ENCODE measurements around the gene SEC11A. TPM values are rescaled to one million over a fixed set of nuclear protein-coding genes. Genes with fewer than 3 reads are reported as not detected.

SEC11A gene
- total and polyA plus RNA-seq, 2 donors: 120 to 158 TPM

- Histone ChIP-seq H3K4me3 (ENCODE audit: low read length in 2 of 2) (no peak overlapping the region), H3K36me3 (ENCODE audit: control insufficient read depth in 2 of 2, insufficient read depth in 2 of 2, low read length in 1 of 2) (peaks cover 19 to 51% of the 10 kb centered on the region in 2 donors), H3K27ac (ENCODE audit: low read depth in 1 of 2, low read length in 1 of 2) (no peak overlapping the region), H3K4me1 (ENCODE audit: control insufficient read depth in 2 of 2, insufficient read depth in 2 of 2, low read length in 2 of 2) (no peaks in the 10 kb centered on the region), H3K27me3 (ENCODE audit: control insufficient read depth in 2 of 2, insufficient read depth in 1 of 2, low read length in 1 of 2) (no peaks in the 10 kb centered on the region), H3K9me3 (ENCODE audit: control insufficient read depth in 2 of 2, insufficient read depth in 1 of 2, low read length in 1 of 2) (no peaks in the 10 kb centered on the region)
- DNase-seq (ENCODE audit: low read depth in 6 of 9, low spot score in 9 of 9): no peak
- WGBS: 94% methylated on average over 3 of the region's 3 CpGs
These were observed 34.1 kb downstream of the SEC11A start for GRCh38 chr15:84681831-84682230.

- H3K36me3 ChIP-seq (ENCODE audit: control insufficient read depth in 2 of 2, insufficient read depth in 2 of 2, low read length in 1 of 2): peaks cover 37 to 52% of the 10 kb centered on the region in 2 donors
- H3K4me3 ChIP-seq (ENCODE audit: low read length in 2 of 2): no peak overlapping the region
- H3K4me1 ChIP-seq (ENCODE audit: control insufficient read depth in 2 of 2, insufficient read depth in 2 of 2, low read length in 2 of 2): no peaks in the 10 kb centered on the region
- no peak for DNase-seq (ENCODE audit: low read depth in 6 of 9, low spot score in 9 of 9)
- no peaks in the 10 kb centered on the region for H3K27me3 ChIP-seq (ENCODE audit: control insufficient read depth in 2 of 2, insufficient read depth in 1 of 2, low read length in 1 of 2)
- no peaks in the 10 kb centered on the region for H3K9me3 ChIP-seq (ENCODE audit: control insufficient read depth in 2 of 2, insufficient read depth in 1 of 2, low read length in 1 of 2)
- no peak overlapping the region for H3K27ac ChIP-seq (ENCODE audit: low read depth in 1 of 2, low read length in 1 of 2)
These were observed 44.7 kb downstream of the SEC11A start for GRCh38 chr15:84671211-84671610.

DNA sequence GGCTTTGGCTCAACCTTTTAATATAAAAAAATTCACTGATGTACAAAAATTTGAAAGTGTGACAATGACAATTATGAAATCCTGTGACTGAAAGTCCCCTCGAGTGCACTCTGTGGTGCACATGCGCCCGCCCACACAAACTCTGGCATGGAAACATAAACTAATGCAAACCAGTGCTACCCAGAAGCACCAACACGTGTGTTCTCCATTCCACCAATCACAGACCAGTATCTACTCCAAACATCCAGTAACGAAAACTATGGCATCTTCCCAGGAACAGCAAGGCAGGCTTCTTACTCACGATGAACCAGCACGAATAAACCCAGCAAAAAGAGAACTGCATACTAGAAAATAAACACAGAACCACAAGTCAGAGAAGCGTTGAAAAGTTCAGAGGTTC, 46.2 kb downstream of the SEC11A start:
- Histone ChIP-seq H3K27ac (ENCODE audit: low read depth in 1 of 2, low read length in 1 of 2) (no peak overlapping the region), H3K9me3 (ENCODE audit: control insufficient read depth in 2 of 2, insufficient read depth in 1 of 2, low read length in 1 of 2) (no peaks in the 10 kb centered on the region), H3K27me3 (ENCODE audit: control insufficient read depth in 2 of 2, insufficient read depth in 1 of 2, low read length in 1 of 2) (no peaks in the 10 kb centered on the region), H3K36me3 (ENCODE audit: control insufficient read depth in 2 of 2, insufficient read depth in 2 of 2, low read length in 1 of 2) (peaks cover 45 to 52% of the 10 kb centered on the region in 2 donors), H3K4me3 (ENCODE audit: low read length in 2 of 2) (no peak overlapping the region), H3K4me1 (ENCODE audit: control insufficient read depth in 2 of 2, insufficient read depth in 2 of 2, low read length in 2 of 2) (no peaks in the 10 kb centered on the region)
- 95% methylated on average over 8 of the region's 8 CpGs for WGBS
- no peak for DNase-seq (ENCODE audit: low read depth in 6 of 9, low spot score in 9 of 9)

GRCh38 chr15:84668221-84668982, 47.5 kb downstream of the SEC11A start:
- Histone ChIP-seq H3K27ac (ENCODE audit: low read depth in 1 of 2, low read length in 1 of 2) (no peak overlapping the region), H3K4me3 (ENCODE audit: low read length in 2 of 2) (no peak overlapping the region), H3K4me1 (ENCODE audit: control insufficient read depth in 2 of 2, insufficient read depth in 2 of 2, low read length in 2 of 2) (no peaks in the 10 kb centered on the region), H3K36me3 (ENCODE audit: control insufficient read depth in 2 of 2, insufficient read depth in 2 of 2, low read length in 1 of 2) (peaks cover 37 to 51% of the 10 kb centered on the region in 2 donors), H3K27me3 (ENCODE audit: control insufficient read depth in 2 of 2, insufficient read depth in 1 of 2, low read length in 1 of 2) (no peaks in the 10 kb centered on the region), H3K9me3 (ENCODE audit: control insufficient read depth in 2 of 2, insufficient read depth in 1 of 2, low read length in 1 of 2) (no peaks in the 10 kb centered on the region)
- WGBS: 99% methylated on average over 3 of the region's 3 CpGs
- no peak for DNase-seq (ENCODE audit: low read depth in 6 of 9, low spot score in 9 of 9)

- Histone ChIP-seq H3K4me1 (ENCODE audit: control insufficient read depth in 2 of 2, insufficient read depth in 2 of 2, low read length in 2 of 2) (no peaks in the 10 kb centered on the region), H3K27ac (ENCODE audit: low read depth in 1 of 2, low read length in 1 of 2) (no peak overlapping the region), H3K27me3 (ENCODE audit: control insufficient read depth in 2 of 2, insufficient read depth in 1 of 2, low read length in 1 of 2) (no peaks in the 10 kb centered on the region), H3K4me3 (ENCODE audit: low read length in 2 of 2) (no peak overlapping the region), H3K9me3 (ENCODE audit: control insufficient read depth in 2 of 2, insufficient read depth in 1 of 2, low read length in 1 of 2) (no peaks in the 10 kb centered on the region), H3K36me3 (ENCODE audit: control insufficient read depth in 2 of 2, insufficient read depth in 2 of 2, low read length in 1 of 2) (peaks cover 30 to 46% of the 10 kb centered on the region in 2 donors)
- 95% methylated on average over 2 of the region's 2 CpGs for WGBS
- DNase-seq (ENCODE audit: low read depth in 6 of 9, low spot score in 9 of 9): no peak
These were observed 49.6 kb downstream of the SEC11A start for GRCh38 chr15:84666373-84666772.

DNA sequence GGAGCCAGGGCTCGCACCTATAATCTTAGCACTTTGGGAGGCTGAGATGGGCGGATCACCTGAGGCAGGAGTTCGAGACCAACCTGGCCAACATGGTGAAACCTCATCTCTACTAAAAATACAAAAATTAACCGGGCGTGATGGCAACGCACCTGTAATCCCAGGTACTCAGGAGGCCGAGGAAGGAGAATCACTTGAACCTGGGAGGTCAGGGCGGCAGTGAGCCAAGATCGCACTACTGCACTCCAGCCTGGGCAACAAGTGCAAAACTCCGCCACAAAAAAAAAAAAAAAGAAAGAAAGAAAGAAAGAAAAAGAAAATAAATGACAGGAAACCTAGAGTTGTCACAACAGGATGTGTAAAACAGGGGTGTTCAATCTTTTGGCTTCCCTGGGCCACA, 54.9 kb downstream of the SEC11A start:
- no peak for DNase-seq (ENCODE audit: low read depth in 6 of 9, low spot score in 9 of 9)
- H3K27ac ChIP-seq (ENCODE audit: low read depth in 1 of 2, low read length in 1 of 2): no peak overlapping the region
- peaks cover 11 to 15% of the 10 kb centered on the region in 2 donors for H3K36me3 ChIP-seq (ENCODE audit: control insufficient read depth in 2 of 2, insufficient read depth in 2 of 2, low read length in 1 of 2)
- H3K4me1 ChIP-seq (ENCODE audit: control insufficient read depth in 2 of 2, insufficient read depth in 2 of 2, low read length in 2 of 2): peaks cover 11 to 16% of the 10 kb centered on the region in 2 donors
- H3K4me3 ChIP-seq (ENCODE audit: low read length in 2 of 2): no peak overlapping the region
- peaks cover 0 to 6% of the 10 kb centered on the region in 2 donors for H3K27me3 ChIP-seq (ENCODE audit: control insufficient read depth in 2 of 2, insufficient read depth in 1 of 2, low read length in 1 of 2)
- WGBS: 97% methylated on average over 10 of the region's 10 CpGs
- no peaks in the 10 kb centered on the region for H3K9me3 ChIP-seq (ENCODE audit: control insufficient read depth in 2 of 2, insufficient read depth in 1 of 2, low read length in 1 of 2)

DNA sequence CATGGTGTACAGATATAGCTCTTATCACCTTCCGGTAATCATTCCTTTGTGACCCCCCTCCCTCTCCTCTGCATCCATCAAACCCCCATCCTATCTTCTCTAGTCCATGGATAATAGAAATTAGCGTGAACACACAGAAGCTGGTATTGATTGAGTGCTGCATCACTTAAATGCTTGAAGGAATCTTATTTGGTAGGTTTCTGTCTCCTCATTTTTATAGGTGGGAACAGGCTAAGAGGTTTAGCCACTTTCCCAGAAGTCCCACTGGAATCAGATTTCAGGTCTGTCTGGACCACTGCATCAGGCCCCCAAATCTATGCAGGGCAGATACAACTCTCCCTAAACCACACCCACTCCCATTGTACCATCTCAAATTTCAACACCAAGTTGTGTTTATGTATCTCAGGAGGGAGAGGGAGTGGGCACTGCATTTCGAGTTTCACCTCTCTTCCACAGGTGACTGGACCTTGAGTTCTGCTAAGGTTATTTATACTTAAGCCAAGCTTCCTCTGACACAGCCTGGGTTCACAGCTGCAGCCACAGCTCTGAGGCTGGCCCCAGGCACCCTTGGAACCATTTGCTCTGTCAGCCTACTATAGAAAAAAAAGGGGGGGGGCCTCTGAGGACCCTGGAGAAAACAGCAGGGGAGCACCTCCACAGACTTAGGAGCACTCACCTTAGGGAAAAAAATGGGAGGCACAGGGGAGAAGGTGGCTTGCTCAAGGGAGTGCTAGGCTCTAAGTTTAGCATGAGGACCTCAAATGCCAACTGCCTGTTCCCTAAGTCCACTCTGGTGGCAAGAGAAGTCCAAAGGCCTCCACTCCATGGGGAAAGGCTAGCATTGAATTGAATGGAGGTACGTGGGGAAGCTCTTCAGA, 55.8 kb downstream of the SEC11A start:
- 96% methylated on average over 4 of the region's 4 CpGs for WGBS

DNA sequence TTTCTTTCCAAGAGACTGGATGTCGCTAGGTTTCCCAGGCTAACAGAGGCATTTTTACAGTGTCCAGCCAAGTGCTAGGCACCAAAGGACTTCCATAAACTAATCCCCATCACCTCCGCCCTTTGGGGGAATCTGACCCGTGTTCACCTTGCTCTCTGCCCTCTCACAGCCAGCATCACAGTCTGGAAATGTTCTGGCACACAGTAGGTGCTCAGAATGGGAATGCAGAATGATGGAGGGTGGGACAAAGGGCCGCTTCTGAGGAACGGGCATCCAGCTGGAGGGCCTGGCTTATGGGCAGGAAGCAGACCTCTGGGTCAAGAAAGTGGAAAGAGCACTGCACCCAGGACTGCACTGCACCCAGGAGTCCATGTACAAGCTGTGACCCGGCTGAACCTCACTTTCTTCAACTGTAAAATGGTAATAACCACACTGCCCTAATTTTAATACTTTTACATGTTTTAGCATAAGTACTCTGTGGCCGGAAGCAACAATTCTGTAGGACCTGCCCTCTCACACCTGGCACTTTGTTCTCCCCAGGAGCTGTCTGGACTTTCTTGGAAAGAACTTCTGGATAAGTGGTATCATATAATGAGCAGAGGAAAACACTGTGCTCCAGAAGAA, 57.0 kb downstream of the SEC11A start:
- DNase-seq (ENCODE audit: low read depth in 6 of 9, low spot score in 9 of 9): no peak
- Histone ChIP-seq H3K4me3 (ENCODE audit: low read length in 2 of 2) (peak overlapping the region; percentile 53 to 60), H3K27ac (ENCODE audit: low read depth in 1 of 2, low read length in 1 of 2) (peak overlapping the region in 1 of 2 donors; percentile 27), H3K9me3 (ENCODE audit: control insufficient read depth in 2 of 2, insufficient read depth in 1 of 2, low read length in 1 of 2) (no peaks in the 10 kb centered on the region), H3K36me3 (ENCODE audit: control insufficient read depth in 2 of 2, insufficient read depth in 2 of 2, low read length in 1 of 2) (peaks cover 0 to 4% of the 10 kb centered on the region in 2 donors), H3K27me3 (ENCODE audit: control insufficient read depth in 2 of 2, insufficient read depth in 1 of 2, low read length in 1 of 2) (peaks cover 0 to 6% of the 10 kb centered on the region in 2 donors), H3K4me1 (ENCODE audit: control insufficient read depth in 2 of 2, insufficient read depth in 2 of 2, low read length in 2 of 2) (peaks cover 11 to 22% of the 10 kb centered on the region in 2 donors)
- 66% methylated on average over 7 of the region's 7 CpGs for WGBS

More for the DNA sequence above, 55.8 kb downstream of the SEC11A start:
- peaks cover 11 to 16% of the 10 kb centered on the region in 2 donors for H3K4me1 ChIP-seq (ENCODE audit: control insufficient read depth in 2 of 2, insufficient read depth in 2 of 2, low read length in 2 of 2)
- no peak overlapping the region for H3K4me3 ChIP-seq (ENCODE audit: low read length in 2 of 2)
- H3K9me3 ChIP-seq (ENCODE audit: control insufficient read depth in 2 of 2, insufficient read depth in 1 of 2, low read length in 1 of 2): no peaks in the 10 kb centered on the region
- peaks cover 0 to 6% of the 10 kb centered on the region in 2 donors for H3K27me3 ChIP-seq (ENCODE audit: control insufficient read depth in 2 of 2, insufficient read depth in 1 of 2, low read length in 1 of 2)
- no peak for DNase-seq (ENCODE audit: low read depth in 6 of 9, low spot score in 9 of 9)
- H3K36me3 ChIP-seq (ENCODE audit: control insufficient read depth in 2 of 2, insufficient read depth in 2 of 2, low read length in 1 of 2): peaks cover 4 to 8% of the 10 kb centered on the region in 2 donors
- no peak overlapping the region for H3K27ac ChIP-seq (ENCODE audit: low read depth in 1 of 2, low read length in 1 of 2)
